Trophoblast cell (in vitro differentiated cells and primary cell): Measurements from ENCODE around the gene SPATA21.
"Not testable (repeated sequence)": the region's sequence is repeated elsewhere in the genome, so short reads cannot be mapped to it uniquely, and the experiment has no call there.

Source experiments
- DNase-seq, 2 donors: peaks; one replicate each; pipeline ENCODE4 v3.0.0-alpha.2; 2016
- H2AFZ ChIP-seq: 2 replicates; pipeline ENCODE4 v1.6.1; 2013; ENCODE audit warnings: low read length, moderate library complexity, mild to moderate bottlenecking; ENCODE audit not compliant: insufficient read depth, poor library complexity
- H2AK5ac ChIP-seq: 2 replicates; pipeline ENCODE4 v1.6.1; 2013; ENCODE audit warnings: mild to moderate bottlenecking, low read length
- H2BK120ac ChIP-seq: 2 replicates; pipeline ENCODE4 v1.6.1; 2013; ENCODE audit warnings: low read length, mild to moderate bottlenecking, moderate library complexity; ENCODE audit not compliant: insufficient read depth, poor library complexity
- H2BK12ac ChIP-seq: 2 replicates; pipeline ENCODE4 v1.6.1; 2013; ENCODE audit warnings: mild to moderate bottlenecking, low read length, moderate library complexity
- H2BK5ac ChIP-seq: 2 replicates; pipeline ENCODE4 v1.6.1; 2013; ENCODE audit warnings: low read length, low read depth, moderate library complexity, mild to moderate bottlenecking; ENCODE audit not compliant: poor library complexity
- H3K14ac ChIP-seq: 2 replicates; pipeline ENCODE4 v1.6.1; 2013; ENCODE audit warnings: mild to moderate bottlenecking, low read length
- H3K18ac ChIP-seq: 2 replicates; pipeline ENCODE4 v1.6.1; 2013; ENCODE audit warnings: mild to moderate bottlenecking, low read length
- H3K23ac ChIP-seq: 2 replicates; pipeline ENCODE4 v1.6.1; 2013; ENCODE audit warnings: low read length
- H3K27ac ChIP-seq: 2 replicates; pipeline ENCODE4 v1.5.1; 2013; ENCODE audit warnings: low read depth, mild to moderate bottlenecking, inconsistent platforms, low read length, moderate library complexity
- H3K27me3 ChIP-seq: 2 replicates; pipeline ENCODE4 v1.6.1; 2013; ENCODE audit warnings: inconsistent platforms, mild to moderate bottlenecking, low read length, moderate library complexity; ENCODE audit not compliant: insufficient read depth
- H3K36me3 ChIP-seq, 2 experiments: 1 replicate in 1 of 2; 2 replicates in 1 of 2; pipeline ENCODE4 v1.6.1; 2013; ENCODE audit warnings: low read length in 2 of 2, mild to moderate bottlenecking in 2 of 2, moderate library complexity in 1 of 2; ENCODE audit not compliant: insufficient read depth in 2 of 2, control insufficient read depth in 1 of 2
- H3K4ac ChIP-seq: 2 replicates; pipeline ENCODE4 v1.6.1; 2013; ENCODE audit warnings: low read depth, mild to moderate bottlenecking, low read length, moderate library complexity
- H3K4me1 ChIP-seq, 2 experiments: 1 replicate in 1 of 2; 2 replicates in 1 of 2; pipeline ENCODE4 v1.6.1; 2013; ENCODE audit warnings: low read length in 2 of 2, mild to moderate bottlenecking in 2 of 2, moderate library complexity in 1 of 2; ENCODE audit not compliant: insufficient read depth in 2 of 2, control insufficient read depth in 1 of 2
- H3K4me2 ChIP-seq: 2 replicates; pipeline ENCODE4 v1.6.1; 2013; ENCODE audit warnings: inconsistent platforms, mild to moderate bottlenecking, low read length, moderate library complexity
- H3K4me3 ChIP-seq: 2 replicates; pipeline ENCODE4 v1.5.1; 2013; ENCODE audit warnings: mild to moderate bottlenecking, low read depth, low read length, inconsistent platforms
- H3K79me1 ChIP-seq: one replicate; pipeline ENCODE4 v1.6.1; 2013; ENCODE audit warnings: low read length
- H3K79me2 ChIP-seq: 2 replicates; pipeline ENCODE4 v1.6.1; 2013; ENCODE audit warnings: low read length, mild to moderate bottlenecking; ENCODE audit not compliant: control insufficient read depth, insufficient read depth, poor library complexity
- H3K9ac ChIP-seq: 2 replicates; pipeline ENCODE4 v1.6.1; 2013; ENCODE audit warnings: mild to moderate bottlenecking, low read length
- H3K9me3 ChIP-seq: 2 replicates; pipeline ENCODE4 v1.6.1; 2013; ENCODE audit warnings: low read depth, mild to moderate bottlenecking, control low read depth, inconsistent platforms, low read length; ENCODE audit not compliant: insufficient read depth
- H4K12ac ChIP-seq: 2 replicates; pipeline ENCODE4 v1.6.1; 2013; ENCODE audit warnings: low read depth, mild to moderate bottlenecking, low read length, moderate library complexity
- H4K8ac ChIP-seq: 2 replicates; pipeline ENCODE4 v1.6.1; 2013; ENCODE audit warnings: low read depth, mild to moderate bottlenecking, low read length, moderate library complexity
- H4K91ac ChIP-seq: one replicate; pipeline ENCODE4 v1.6.1; 2013; ENCODE audit warnings: low read depth, mild to moderate bottlenecking, low read length, moderate library complexity
- WGBS: extraction: QIAGEN DNeasy Blood & Tissue Kit; methylation state at CpG from one replicate; pipeline ENCODE4 v1.1.7; 2013; ENCODE audit warnings: missing lambda C conversion rate; ENCODE audit not compliant: insufficient read length, insufficient coverage; ENCODE audit errors: extremely low coverage; 5-methylcytosine and 5-hydroxymethylcytosine counted together

SPATA21 gene

DNA sequence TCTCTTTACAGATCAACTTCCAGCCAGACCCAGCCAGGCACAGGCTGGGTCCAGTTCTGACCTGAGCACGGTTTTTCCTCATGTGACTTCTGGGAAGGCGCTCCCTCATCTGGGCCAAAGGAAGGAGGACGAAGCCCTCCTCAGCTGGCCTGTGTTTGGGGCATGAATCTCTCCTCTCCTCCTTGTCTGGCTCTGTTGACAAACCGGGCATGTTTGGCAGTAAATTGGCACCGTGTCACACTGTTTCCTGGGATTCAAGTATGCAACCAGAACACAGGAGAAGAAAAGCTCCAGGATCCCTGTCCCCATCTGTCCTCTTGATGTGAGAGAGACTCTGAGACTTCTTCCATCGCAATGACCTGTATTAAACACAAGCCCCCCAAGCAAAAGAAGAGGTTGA lies 21.6 kb upstream of the SPATA21 start:
- H3K79me1 ChIP-seq = no peaks in the 10 kb centered on the region
- no peak overlapping the region for H3K4me3 ChIP-seq
- H3K4me2 ChIP-seq = no peak overlapping the region
- H2BK5ac ChIP-seq = no peak overlapping the region
- no peaks in the 10 kb centered on the region for H3K79me2 ChIP-seq
- no peak overlapping the region for H2BK120ac ChIP-seq
- no CpG with 5 or more reads among the region's 6 CpGs for WGBS
- no peak overlapping the region for H3K23ac ChIP-seq
- peaks cover 51% of the 10 kb centered on the region in 2 experiments for H3K36me3 ChIP-seq
- H2AFZ ChIP-seq = no peak overlapping the region
- no peak for DNase-seq
- peaks cover 2 to 10% of the 10 kb centered on the region in 2 experiments for H3K4me1 ChIP-seq
- H3K27ac ChIP-seq = no peak overlapping the region
- H2BK12ac ChIP-seq = no peak overlapping the region
- no peaks in the 10 kb centered on the region for H3K27me3 ChIP-seq
- H2AK5ac ChIP-seq = no peak overlapping the region
- no peak overlapping the region for H4K91ac ChIP-seq
- H4K12ac ChIP-seq = no peak overlapping the region
- no peak overlapping the region for H4K8ac ChIP-seq
- H3K4ac ChIP-seq = no peak overlapping the region
- H3K14ac ChIP-seq = no peak overlapping the region
- no peak overlapping the region for H3K9ac ChIP-seq
- peaks cover 2% of the 10 kb centered on the region for H3K9me3 ChIP-seq
- H3K18ac ChIP-seq = no peak overlapping the region

DNA sequence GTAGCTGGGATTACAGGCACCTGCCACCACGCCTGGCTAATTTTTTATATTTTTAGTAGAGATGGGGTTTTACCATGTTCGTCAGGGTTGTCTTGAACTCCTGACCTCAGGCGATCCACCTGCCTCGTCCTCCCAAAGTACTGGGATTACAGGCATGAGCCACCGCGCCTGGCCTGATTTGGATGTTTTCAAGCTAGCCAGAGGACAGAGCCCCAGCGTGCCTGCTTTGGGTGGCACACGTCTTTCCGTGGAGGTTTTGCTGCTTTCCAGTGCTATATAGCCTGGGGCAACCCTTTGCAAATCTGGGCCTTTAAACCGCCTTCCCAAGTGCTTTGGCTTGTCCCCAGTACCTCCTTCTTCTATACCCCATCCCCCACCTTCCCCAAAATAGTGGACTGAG lies 18.9 kb upstream of the SPATA21 start:
- H3K23ac ChIP-seq, H4K91ac ChIP-seq, H3K4me3 ChIP-seq, H2BK120ac ChIP-seq, H2BK5ac ChIP-seq, H4K12ac ChIP-seq, H3K79me1 ChIP-seq, H3K27ac ChIP-seq, H2AFZ ChIP-seq, H3K79me2 ChIP-seq, H3K4me2 ChIP-seq, H3K4me1 ChIP-seq, H2AK5ac ChIP-seq, H3K9me3 ChIP-seq, H3K27me3 ChIP-seq, H2BK12ac ChIP-seq, H3K9ac ChIP-seq, H3K14ac ChIP-seq, H3K18ac ChIP-seq, H3K4ac ChIP-seq, H4K8ac ChIP-seq, DNase-seq: not testable (repeated sequence)
- peaks cover 64 to 65% of the 10 kb centered on the region in 2 experiments for H3K36me3 ChIP-seq
- WGBS = no CpG with 5 or more reads among the region's 10 CpGs

GRCh38 chr1:16454909-16455308 lies 17.7 kb upstream of the SPATA21 start:
- H3K79me1 ChIP-seq, H3K23ac ChIP-seq, H3K4me1 ChIP-seq, H2BK120ac ChIP-seq, H4K8ac ChIP-seq, H2BK5ac ChIP-seq, DNase-seq, H2AK5ac ChIP-seq, H3K9me3 ChIP-seq, H3K14ac ChIP-seq, H3K4me2 ChIP-seq, H3K4ac ChIP-seq, H3K9ac ChIP-seq, H3K27ac ChIP-seq, H3K4me3 ChIP-seq, H2AFZ ChIP-seq, H2BK12ac ChIP-seq, H4K12ac ChIP-seq, H3K27me3 ChIP-seq, H3K18ac ChIP-seq, H4K91ac ChIP-seq, H3K79me2 ChIP-seq: not testable (repeated sequence)
- peaks cover 62 to 68% of the 10 kb centered on the region in 2 experiments for H3K36me3 ChIP-seq
- no CpG with 5 or more reads among the region's 3 CpGs for WGBS

DNA sequence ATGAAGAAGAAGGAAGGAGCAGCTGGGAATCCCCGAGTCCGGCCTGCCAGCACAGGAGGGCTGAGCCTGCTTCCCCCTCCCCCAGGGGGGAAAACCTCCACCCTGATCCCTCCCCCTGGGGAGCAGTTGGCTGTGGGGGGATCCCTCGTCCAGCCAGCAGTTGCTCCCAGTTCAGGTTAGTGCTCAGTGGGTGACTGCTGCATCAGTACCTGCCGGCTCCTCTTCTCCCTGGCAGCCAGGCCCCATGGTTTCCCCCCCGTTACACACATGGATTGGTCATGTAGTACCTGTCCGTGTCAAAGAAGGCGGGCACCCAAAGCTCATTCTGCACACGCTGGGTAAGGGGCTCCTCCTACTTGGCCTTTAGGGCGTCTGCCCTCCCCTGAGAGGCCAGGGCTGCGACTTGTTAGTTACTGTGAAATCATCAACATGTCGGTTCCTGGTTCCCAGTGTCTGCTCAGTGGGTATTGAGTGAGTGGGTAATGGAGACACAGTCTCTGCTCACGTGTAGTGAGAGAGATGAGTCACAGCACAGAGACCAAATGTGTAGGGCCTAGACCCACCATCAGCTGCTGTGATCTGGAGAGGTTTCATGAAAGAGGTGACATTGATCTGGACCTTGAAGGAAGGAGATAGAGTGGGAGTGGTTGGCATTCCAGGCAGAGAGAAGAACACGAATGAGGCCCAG lies 14.8 kb upstream of the SPATA21 start:
- H3K79me2 ChIP-seq = no peaks in the 10 kb centered on the region
- H3K27ac ChIP-seq = no peak overlapping the region
- H3K36me3 ChIP-seq = peaks cover 66 to 78% of the 10 kb centered on the region in 2 experiments
- no peak overlapping the region for H2BK5ac ChIP-seq
- H2AFZ ChIP-seq = no peak overlapping the region
- DNase-seq = no peak
- no peak overlapping the region for H3K14ac ChIP-seq
- H2AK5ac ChIP-seq = no peak overlapping the region
- no peak overlapping the region for H2BK120ac ChIP-seq
- H3K9ac ChIP-seq = no peak overlapping the region
- no peak overlapping the region for H2BK12ac ChIP-seq
- no peak overlapping the region for H3K4ac ChIP-seq
- no peak overlapping the region for H3K4me2 ChIP-seq
- H3K27me3 ChIP-seq = no peaks in the 10 kb centered on the region
- H4K12ac ChIP-seq = no peak overlapping the region
- H3K4me3 ChIP-seq = no peak overlapping the region
- WGBS = no CpG with 5 or more reads among the region's 13 CpGs
- no peaks in the 10 kb centered on the region for H3K4me1 ChIP-seq
- no peak overlapping the region for H3K23ac ChIP-seq
- H3K9me3 ChIP-seq = no peaks in the 10 kb centered on the region
- no peaks in the 10 kb centered on the region for H3K79me1 ChIP-seq
- H3K18ac ChIP-seq = no peak overlapping the region
- H4K91ac ChIP-seq = no peak overlapping the region
- no peak overlapping the region for H4K8ac ChIP-seq
